GM21723 (cell line): ENCODE results near the gene HOXD11.

Experiments
- ATAC-seq: cut with Tn5 transposase; IDR thresholded peaks from one replicate; pipeline ENCODE4 v1.9.1; 2021; ENCODE audit warnings: mild to moderate bottlenecking, moderate library complexity; ENCODE audit not compliant: unreplicated experiment

HOXD11 gene

DNA sequence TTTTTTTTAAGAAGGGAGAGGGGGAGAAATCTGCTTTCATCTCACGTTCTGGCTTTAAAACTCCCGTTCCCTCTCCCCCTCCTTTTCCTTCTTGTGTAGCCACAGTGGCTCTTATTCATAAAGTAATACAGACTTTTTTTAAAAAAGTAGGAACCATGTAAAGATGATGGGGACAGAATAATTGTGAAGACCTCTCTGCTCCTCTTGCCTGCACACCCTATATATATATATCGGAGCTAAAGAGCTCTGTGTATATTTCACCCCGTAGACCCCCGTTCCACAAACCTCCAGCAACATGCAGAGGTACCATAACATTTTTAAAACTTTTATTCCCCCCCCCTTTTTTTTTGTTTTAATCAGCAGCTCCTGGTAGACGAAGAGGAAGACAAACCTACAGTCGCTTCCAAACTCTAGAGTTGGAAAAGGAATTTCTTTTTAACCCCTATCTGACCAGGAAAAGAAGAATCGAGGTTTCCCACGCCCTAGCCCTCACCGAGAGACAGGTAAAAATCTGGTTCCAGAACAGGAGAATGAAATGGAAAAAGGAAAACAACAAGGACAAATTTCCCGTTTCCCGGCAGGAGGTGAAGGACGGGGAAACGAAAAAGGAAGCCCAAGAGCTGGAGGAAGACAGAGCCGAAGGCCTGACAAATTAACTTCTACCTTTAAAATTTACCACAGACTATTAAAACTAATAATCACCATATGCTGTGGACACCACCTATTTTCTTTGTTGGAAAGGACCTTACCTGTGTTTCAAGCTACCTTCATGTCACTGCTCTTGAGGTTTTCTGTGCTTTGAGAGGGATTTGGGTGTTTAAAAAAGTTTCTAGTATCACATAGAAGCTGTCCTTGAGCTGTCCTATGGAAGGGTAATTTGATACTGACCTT is 24.1 kb downstream of the HOXD11 start:
- no peak for ATAC-seq

DNA sequence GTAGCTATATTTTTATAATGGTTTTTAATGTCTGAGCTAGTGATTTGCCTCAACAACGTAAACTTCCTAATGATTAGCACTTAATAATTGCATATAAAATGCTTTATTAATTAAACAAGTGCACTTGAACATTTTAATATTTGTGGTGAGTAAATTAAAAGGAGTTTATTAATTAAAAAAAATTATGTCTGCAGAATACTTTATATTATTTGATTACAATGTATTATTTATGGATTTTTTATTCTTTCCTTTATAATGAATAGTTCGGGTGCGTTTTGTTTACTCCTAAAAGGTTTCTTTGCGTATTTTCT is 24.7 kb downstream of the HOXD11 start:
- no peak for ATAC-seq

- no peak for ATAC-seq
These were observed 25.4 kb downstream of the HOXD11 start for GRCh38 chr2:176132205-176133171.

DNA sequence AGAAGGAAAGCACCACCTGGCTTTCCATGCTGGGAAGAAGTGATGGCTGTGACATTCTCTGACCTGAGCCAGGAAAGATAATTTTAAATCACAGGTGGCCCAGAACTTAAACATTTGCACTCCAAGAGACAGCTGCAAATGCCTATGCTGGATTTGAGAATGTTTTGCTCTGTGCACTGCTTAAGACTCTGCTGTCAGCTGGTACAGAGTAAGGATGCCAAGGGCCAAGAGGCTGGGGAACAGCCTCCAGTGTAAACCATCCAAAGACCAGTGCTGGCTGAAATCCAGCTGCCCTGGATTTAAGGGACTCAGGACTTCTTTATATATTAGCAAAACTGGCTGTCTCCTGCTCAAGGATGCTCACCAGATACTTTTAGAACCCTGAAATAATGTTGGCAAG is 26.3 kb downstream of the HOXD11 start:
- no peak for ATAC-seq

DNA sequence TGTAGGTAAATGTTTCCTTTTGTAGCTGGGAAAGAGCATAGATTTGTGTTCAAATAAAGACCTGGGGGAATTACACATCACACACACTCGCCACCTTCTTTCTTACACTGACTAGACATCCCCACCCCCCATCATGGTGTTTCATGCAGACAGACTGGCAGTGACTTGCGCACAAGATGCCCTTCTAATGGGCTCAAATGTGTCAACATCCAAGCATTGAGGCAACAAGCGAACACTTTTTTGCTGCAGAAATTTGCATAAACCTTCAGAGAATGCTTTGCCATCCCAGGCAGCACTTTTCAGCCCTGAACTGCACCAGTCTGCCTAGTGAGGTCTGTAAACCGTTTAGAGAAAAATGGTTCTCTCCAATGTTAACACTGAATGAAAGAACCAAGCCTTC is 27.0 kb downstream of the HOXD11 start:
- no peak for ATAC-seq

DNA sequence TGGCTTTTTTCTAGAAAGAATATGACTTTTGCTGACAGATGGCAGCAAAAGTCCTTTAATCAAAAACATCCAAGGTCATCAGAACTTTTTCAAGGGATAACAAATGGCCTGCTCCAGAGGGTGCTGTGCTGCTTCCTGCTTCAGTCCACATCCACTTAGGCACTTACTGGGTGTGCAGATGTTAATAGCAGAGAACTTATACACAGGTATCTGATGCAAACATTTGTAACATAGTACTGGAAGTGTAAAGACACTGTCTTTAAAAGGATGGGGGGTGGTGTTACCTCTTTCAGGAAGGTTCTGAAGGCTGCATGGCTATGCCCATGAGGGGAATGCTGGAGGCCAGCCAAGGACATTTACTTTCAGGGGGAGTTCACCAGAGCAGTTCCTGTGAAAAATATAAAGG is 28.0 kb downstream of the HOXD11 start:
- ATAC-seq = no peak

DNA sequence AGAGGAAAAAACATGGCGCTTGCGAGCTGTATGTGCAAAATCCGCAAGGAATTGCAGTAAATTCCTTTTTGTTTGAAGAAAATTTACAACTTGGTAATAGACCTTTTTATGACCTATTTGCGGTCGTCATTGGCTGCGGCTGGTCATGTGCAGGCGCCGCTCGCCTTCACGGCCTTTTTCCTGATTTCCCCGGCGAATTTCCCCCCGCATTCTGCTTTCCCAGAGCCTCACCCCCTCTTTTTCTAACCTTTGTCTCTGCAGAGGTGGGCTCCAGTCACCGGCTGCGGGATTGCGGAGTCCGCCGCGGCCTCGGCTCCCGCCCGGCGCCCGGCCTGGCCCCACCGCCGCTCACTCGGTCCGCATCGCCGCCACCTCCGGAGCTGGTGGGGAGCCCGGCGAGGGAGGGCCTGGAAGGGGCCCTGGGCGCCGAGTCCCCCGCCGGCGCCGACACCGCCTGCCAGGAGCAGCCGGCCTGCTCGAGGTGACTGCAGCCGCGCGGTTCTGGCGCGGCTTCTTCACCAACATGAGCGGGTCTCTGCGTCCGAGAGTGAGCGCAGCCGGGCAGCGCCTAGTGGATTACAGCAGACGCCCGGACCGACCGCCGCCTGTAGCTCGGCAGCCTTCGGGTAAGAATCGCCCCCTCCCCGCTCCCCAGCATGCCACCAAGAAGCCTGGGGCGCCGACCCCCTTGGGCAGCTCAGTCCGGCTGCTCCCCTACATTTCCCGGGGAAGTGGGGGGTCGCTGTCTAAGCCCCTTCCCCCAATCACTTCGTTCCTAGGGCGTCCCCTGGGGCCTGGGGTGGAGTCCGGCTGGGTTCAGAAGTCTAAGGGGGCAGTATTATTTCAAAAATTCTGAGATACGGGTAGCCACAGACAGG is 29.5 kb downstream of the HOXD11 start:
- no peak for ATAC-seq

DNA sequence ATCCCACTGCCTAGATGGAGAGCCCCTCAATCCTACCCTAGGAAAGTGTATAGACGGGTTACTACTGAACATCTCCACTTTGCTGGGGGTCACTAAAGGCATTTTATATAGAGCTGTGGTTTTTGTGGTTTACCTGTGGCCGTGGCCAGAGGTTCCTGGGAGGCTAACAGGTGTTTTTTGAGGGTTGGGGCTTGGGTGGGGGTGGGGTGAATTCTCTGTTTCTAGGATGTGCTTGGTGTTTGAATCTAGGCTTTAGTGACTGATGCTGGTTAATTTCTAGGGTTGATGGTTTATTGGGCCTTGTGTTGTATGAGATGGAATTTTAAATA is 30.1 kb downstream of the HOXD11 start:
- ATAC-seq = no peak

DNA sequence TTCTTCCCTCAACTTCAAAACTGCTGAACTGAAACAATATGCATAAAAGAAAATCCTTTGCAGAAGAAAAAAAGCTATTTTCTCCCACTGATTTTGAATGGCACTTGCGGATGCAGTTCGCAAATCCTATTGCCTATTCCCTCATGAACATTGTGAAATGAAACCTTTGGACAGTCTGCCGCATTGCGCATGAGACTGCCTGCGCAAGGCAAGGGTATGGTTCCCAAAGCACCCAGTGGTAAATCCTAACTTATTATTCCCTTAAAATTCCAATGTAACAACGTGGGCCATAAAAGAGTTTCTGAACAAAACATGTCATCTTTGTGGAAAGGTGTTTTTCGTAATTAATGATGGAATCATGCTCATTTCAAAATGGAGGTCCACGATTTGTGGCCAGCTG is 30.8 kb downstream of the HOXD11 start:
- no peak for ATAC-seq

GRCh38 chr2:176138526-176138922 is 31.4 kb downstream of the HOXD11 start:
- ATAC-seq = no peak

DNA sequence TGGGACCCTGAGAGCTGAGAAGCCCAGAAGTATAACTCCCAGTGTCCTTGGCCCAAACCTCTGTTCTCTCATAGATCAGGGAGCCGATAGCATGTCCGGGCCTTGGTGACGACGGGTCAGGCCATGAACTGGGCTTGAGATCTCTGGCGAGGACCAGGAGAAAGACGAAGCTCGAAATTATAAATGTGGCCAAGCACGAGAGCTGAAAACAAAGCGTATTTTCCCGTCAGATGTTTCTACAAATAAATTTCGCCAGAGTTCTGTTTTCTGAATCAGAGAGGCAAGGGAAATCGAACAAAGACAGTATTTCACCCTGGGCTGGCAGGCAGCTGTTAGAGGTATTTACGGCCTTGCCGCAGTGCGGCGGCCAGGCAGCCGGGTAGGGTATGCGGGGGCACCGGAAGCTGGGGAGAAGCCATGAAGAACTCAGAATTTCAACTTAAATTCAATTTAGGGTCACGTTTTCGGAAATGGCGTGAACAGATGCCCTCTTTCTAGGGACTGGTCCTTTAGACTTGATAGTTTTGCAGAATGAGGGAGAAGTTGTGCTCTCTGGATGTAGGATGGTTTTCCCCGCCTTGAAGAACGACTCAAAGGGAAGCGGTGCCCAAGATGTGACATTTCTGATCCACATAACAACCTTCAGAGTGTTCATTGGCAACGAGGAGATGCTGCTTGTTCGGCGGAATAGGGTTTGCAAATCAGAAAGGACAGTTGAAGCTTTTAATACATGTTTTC is 32.0 kb downstream of the HOXD11 start:
- ATAC-seq = no peak

DNA sequence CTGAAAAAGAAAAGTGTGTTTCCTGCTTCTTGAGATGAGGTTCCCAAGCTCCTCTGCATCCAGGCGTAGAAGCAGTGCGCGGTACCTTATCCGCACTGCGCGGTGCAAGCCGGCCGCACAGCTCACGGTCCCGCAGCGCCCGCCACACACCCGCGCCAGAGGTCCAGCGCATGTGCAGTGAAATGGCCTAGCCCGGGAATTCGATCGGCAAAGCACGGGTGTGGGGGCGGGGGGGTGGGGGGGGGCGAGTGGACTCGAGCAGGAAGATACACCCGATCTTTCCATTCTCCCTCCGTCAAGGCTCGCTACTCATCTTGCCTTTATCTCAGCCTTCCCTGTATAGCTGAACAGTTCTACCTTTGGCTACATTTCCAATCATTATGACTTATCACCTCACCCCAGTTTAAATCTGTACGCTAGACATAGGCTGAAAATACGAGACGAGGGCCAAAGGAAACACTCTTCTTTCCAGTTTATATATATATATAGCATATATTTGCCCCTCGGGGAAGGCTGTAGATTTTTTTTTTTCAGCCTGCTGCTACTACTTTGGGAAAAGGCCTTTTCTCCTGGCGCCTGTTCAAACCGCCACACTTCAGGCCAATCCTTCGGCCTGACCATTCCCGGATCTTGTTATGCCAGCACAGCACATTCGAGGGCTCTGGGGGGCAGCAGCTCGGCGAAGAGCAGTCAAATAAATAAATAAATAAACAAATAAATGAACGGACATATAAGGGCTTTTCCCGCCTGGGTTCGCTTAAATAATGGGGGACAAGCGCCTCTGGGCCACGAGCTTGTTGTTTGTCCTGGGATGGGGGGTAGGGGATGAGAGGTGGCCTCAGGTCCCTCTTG is 32.8 kb downstream of the HOXD11 start:
- ATAC-seq = no peak

DNA sequence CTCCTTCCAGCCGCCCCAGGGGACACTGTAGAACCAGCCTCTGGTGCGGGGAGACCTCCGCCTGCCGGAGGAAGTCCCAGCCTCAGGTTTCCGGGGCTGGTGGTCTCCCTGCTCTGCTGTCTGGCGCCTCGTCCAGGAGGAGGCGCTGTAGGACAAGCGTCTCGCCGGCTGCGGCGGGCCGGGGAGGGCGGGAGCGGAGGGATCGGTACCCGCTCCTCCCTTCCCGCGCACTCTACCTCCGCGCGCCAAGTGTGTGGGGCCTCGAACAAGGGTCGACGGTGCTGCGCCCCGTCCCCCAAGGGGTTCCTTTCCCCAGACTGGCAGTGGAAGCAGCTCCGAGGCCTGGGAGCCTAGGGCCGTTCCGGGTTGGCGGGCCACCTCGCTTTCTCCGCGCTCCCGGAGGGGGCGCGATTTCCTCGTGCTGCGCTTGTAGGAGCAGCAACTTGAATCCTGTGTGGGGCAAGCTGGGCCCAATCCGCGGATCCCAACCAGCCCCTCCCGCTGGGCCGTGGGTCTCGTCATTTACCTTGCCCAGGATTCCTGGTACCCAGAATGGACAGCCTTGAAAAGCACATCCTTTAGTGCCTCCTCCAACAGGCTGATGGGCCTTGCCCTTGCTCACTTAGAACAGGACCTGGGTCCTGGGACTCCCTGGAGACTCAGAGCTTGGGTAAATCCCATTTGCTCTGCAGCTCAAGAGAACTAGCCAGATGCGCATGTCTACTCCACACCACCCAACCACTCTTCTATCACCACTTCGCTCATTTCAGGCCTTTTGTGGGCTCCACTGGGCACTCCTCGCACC is 33.6 kb downstream of the HOXD11 start:
- ATAC-seq = peak; percentile 98

- ATAC-seq = no peak
These were observed 35.2 kb downstream of the HOXD11 start for GRCh38 chr2:176142281-176142680.

DNA sequence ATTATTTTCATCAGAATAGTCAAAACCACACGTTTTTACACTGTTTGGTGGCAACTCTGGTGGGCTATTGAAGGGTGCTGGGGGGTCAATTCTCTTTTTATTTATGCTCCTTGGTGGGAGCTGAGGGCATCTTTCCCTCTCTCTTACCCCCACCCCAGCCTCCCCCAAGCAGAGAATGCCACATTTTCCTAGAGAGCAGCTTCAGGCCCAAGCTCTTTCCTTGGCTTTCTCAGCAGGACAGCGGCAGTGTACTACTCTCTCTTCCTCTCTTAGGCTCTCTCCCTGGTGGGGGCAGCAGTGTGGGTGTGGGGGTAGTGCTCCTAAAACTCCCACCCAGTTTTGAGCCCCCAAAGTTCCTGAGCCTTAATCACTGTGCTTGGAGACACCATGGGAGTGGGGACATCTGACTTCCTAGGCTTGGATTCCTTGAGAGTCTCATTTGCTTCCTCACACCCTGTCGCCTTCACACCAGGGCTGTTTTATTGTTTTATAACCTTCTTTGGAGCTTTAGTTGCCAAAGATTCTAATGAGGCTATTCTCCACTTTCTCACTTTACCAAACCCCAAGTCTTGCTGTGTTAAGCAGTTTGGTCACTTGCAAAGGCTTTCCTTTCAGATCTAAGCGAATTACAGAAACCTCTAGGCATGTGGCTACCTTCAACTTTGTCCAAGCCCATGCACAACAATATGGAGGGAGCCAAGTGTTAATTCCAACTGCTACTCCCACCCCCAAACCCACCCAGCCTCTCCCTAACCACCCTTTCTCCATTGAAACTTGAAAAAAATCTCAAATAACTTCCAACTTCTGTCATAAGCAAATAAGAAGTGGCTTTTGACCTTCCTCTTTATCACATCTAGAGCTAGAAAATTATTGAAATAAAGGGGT is 38.2 kb downstream of the HOXD11 start:
- no peak for ATAC-seq

- no peak for ATAC-seq
These were observed 39.0 kb downstream of the HOXD11 start for GRCh38 chr2:176146101-176146500.

- ATAC-seq = no peak
These were observed 39.6 kb downstream of the HOXD11 start for GRCh38 chr2:176146645-176147044.
